Lung microvascular endothelial cell (primary cell): ENCODE results near the gene ANAPC4. TPM values are rescaled to one million over a fixed set of nuclear protein-coding genes. Genes with fewer than 3 reads are reported as not detected.

ENCODE experiments used
- total RNA-seq: library from RNA; depleted of rRNA; stranded (reverse); fragments of >200 nt; gene quantifications from 2 replicates; pipeline ENCODE4 v1.2.1, GENCODE V29; 2014

The ANAPC4 gene
- total RNA-seq, 1 donor from 2014 or later = 20.8 TPM

Other genes with a start within 250 kb of the ANAPC4 start
- 5.9 and 6.7 TPM in 2 replicates for gene SEPSECS, start 216.8 kb upstream of the ANAPC4 start, total RNA-seq
- 18.5 and 24.6 TPM in 2 replicates for gene PI4K2B, start 143.2 kb upstream of the ANAPC4 start, total RNA-seq
- gene ZCCHC4, start 64.5 kb upstream of the ANAPC4 start, total RNA-seq = 4.1 and 6.7 TPM in 2 replicates